Stimulated activated CD8-positive, alpha-beta memory T cell treated with anti-CD3 and anti-CD28 coated beads, Interleukin-4, amount 100 ng/mL, for 48 hours (primary cell): ENCODE data around the gene RGS10.

Source experiments
- DNase-seq: peaks from one replicate; pipeline ENCODE4 v3.0.0-alpha.2; 2020

The RGS10 gene

GRCh38 chr10:119495021-119495505, 47.5 kb downstream of the RGS10 start:
- no peak for DNase-seq

- DNase-seq, result no peak
Measured at GRCh38 chr10:119494236-119495020, 48.1 kb downstream of the RGS10 start.

- DNase-seq, result no peak
Measured at GRCh38 chr10:119493155-119493554, 49.4 kb downstream of the RGS10 start.

- DNase-seq, result no peak
Measured at GRCh38 chr10:119491966-119492757, 50.4 kb downstream of the RGS10 start.

GRCh38 chr10:119489991-119490326, 52.6 kb downstream of the RGS10 start:
- DNase-seq, result no peak

GRCh38 chr10:119488675-119489074, 53.8 kb downstream of the RGS10 start:
- DNase-seq, result no peak

GRCh38 chr10:119483839-119484238, 58.7 kb downstream of the RGS10 start:
- DNase-seq, result no peak

GRCh38 chr10:119483001-119483400, 59.5 kb downstream of the RGS10 start:
- no peak for DNase-seq

- DNase-seq, result no peak
Measured at GRCh38 chr10:119481781-119482426, 60.6 kb downstream of the RGS10 start.

- no peak for DNase-seq
Measured at GRCh38 chr10:119480667-119481066, 61.9 kb downstream of the RGS10 start.

- DNase-seq, result no peak
Measured at GRCh38 chr10:119479532-119479931, 63.0 kb downstream of the RGS10 start.

GRCh38 chr10:119478811-119479341, 63.6 kb downstream of the RGS10 start:
- DNase-seq, result no peak

- DNase-seq, result peak; percentile 33
Measured at GRCh38 chr10:119478111-119478802, 64.3 kb downstream of the RGS10 start.

- no peak for DNase-seq
Measured at GRCh38 chr10:119477444-119477843, 65.1 kb downstream of the RGS10 start.

GRCh38 chr10:119474606-119475005, 67.9 kb downstream of the RGS10 start:
- no peak for DNase-seq

- DNase-seq, result no peak
Measured at GRCh38 chr10:119473771-119474170, 68.7 kb downstream of the RGS10 start.

- DNase-seq, result no peak
Measured at GRCh38 chr10:119470920-119471702, 71.4 kb downstream of the RGS10 start.

GRCh38 chr10:119469846-119470245, 72.7 kb downstream of the RGS10 start:
- no peak for DNase-seq

- no peak for DNase-seq
Measured at GRCh38 chr10:119469325-119469707, 73.2 kb downstream of the RGS10 start.

- DNase-seq, result no peak
Measured at GRCh38 chr10:119468542-119469324, 73.8 kb downstream of the RGS10 start.

GRCh38 chr10:119466655-119467054, 75.9 kb downstream of the RGS10 start:
- DNase-seq, result peak; percentile 59
